SU-DHL-6 (cell line): ENCODE results near the gene MRFAP1L1.

Source experiments
- H2AFZ ChIP-seq: fragments of 200-600 bp; sonication (generic); 2 replicates; pipeline ENCODE4 v1.6.1; 2014; ENCODE audit warnings: low read depth, mild to moderate bottlenecking, moderate library complexity, mixed read lengths, antibody characterized with exemption, low read length; ENCODE audit not compliant: severe bottlenecking
- H3F3A ChIP-seq: fragments of 200-600 bp; shearing (Covaris generic); 2 replicates; pipeline ENCODE4 v1.6.0; 2016; ENCODE audit warnings: antibody characterized with exemption, mild to moderate bottlenecking; ENCODE audit not compliant: insufficient read depth
- H3K27ac ChIP-seq: fragments of 200-600 bp; sonication (generic); 2 replicates; pipeline ENCODE4 v1.5.1; 2016; ENCODE audit warnings: low read depth, mild to moderate bottlenecking, low read length, moderate library complexity, mixed read lengths
- H3K27me3 ChIP-seq: fragments of 200-600 bp; sonication (generic), shearing (Covaris generic); 2 replicates; pipeline ENCODE4 v1.6.0; 2014; ENCODE audit warnings: mild to moderate bottlenecking, low read length
- H3K36me3 ChIP-seq: fragments of 200-600 bp; sonication (generic); 2 replicates; pipeline ENCODE4 v1.6.1; 2014; ENCODE audit warnings: mild to moderate bottlenecking, low read length, mixed read lengths
- H3K4me2 ChIP-seq: fragments of 300-600, 200-600 bp; shearing (Covaris generic), sonication (generic); 2 replicates; pipeline ENCODE4 v1.6.0; 2014; ENCODE audit warnings: low read length, low read depth, mild to moderate bottlenecking; ENCODE audit not compliant: poor library complexity, severe bottlenecking
- H3K4me3 ChIP-seq: fragments of 200-600 bp; sonication (generic); 2 replicates; pipeline ENCODE4 v1.5.1; 2014; ENCODE audit warnings: antibody characterized with exemption, low read length, mild to moderate bottlenecking, mixed read lengths; ENCODE audit not compliant: insufficient read depth, poor library complexity, severe bottlenecking
- H3K79me2 ChIP-seq: fragments of 200-600 bp; sonication (generic); 2 replicates; pipeline ENCODE4 v1.6.1; 2014; ENCODE audit warnings: mild to moderate bottlenecking, low read length, moderate library complexity; ENCODE audit not compliant: insufficient read depth
- H3K9ac ChIP-seq: fragments of 200-600 bp; sonication (generic); 2 replicates; pipeline ENCODE4 v1.7.0; 2014; ENCODE audit warnings: mild to moderate bottlenecking, low read length
- H3K9me2 ChIP-seq: fragments of 200-600 bp; sonication (generic); replicated peaks from 2 replicates; pipeline ENCODE4 v1.6.1; 2014; ENCODE audit warnings: low read length; ENCODE audit not compliant: insufficient read depth
- H3K9me3 ChIP-seq: fragments of 200-600 bp; sonication (generic); 2 replicates; pipeline ENCODE4 v1.6.1; 2014; ENCODE audit warnings: low read length, mixed read lengths; ENCODE audit not compliant: insufficient read depth
- H4K20me1 ChIP-seq: fragments of 200-600 bp; sonication (generic); 2 replicates; pipeline ENCODE4 v1.6.1; 2014; ENCODE audit warnings: low read depth, mild to moderate bottlenecking, antibody characterized with exemption, low read length, moderate library complexity, mixed read lengths
- EZH2phosphoT487 ChIP-seq: fragments of 200-600 bp; sonication (generic), shearing (Covaris generic); conservative IDR thresholded peaks from 2 replicates; pipeline ENCODE4 v1.6.1; 2018; ENCODE audit warnings: mild to moderate bottlenecking, antibody characterized with exemption, low read length, moderate library complexity, mixed read lengths
- TF ChIP-seq, protein P1 (sequence below): fragments of 200-600 bp; sonication (generic); IDR thresholded peaks from one replicate; pipeline ENCODE4 v1.5.1; 2017; ENCODE audit warnings: antibody characterized with exemption, mild to moderate bottlenecking, low read length, moderate library complexity; ENCODE audit not compliant: insufficient read depth, poor library complexity, severe bottlenecking

Gene MRFAP1L1

DNA sequence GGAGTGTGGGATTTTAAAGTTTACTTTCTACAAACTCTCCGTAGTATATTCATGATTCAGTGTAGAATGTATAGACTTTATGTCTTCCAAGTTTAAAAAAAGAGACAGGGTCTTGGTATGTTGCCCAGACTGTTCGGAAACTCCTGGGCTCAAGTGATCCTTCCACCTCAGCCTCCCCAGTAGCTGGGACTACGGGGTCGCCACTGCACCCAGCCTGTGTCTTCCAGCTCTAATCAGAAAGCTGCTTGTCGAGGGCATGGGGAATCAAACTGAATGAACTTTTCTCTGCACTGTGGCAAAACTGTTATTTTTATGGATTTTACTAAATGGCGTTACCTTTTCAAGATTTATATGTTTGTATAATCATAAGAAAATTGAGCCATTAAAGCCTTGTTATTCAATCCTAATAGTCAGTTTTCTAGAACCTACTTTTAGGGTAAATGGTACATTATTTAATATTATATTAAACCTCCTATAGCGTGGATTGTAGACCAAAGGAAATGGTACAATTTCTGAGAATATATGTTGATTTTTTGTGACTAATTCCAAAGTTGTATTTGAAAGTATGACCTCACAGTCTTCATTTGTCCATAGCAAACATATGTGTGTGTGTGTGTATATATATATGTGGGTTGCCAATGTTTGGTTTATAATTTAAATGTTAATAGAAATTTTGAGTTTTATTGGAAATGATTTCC lies 7.4 kb upstream of the MRFAP1L1 start:
- peaks cover 8% of the 10 kb centered on the region; the same call in 1 of the 2 replicates for H3F3A ChIP-seq
- no peaks in the 10 kb centered on the region for H3K27me3 ChIP-seq

DNA sequence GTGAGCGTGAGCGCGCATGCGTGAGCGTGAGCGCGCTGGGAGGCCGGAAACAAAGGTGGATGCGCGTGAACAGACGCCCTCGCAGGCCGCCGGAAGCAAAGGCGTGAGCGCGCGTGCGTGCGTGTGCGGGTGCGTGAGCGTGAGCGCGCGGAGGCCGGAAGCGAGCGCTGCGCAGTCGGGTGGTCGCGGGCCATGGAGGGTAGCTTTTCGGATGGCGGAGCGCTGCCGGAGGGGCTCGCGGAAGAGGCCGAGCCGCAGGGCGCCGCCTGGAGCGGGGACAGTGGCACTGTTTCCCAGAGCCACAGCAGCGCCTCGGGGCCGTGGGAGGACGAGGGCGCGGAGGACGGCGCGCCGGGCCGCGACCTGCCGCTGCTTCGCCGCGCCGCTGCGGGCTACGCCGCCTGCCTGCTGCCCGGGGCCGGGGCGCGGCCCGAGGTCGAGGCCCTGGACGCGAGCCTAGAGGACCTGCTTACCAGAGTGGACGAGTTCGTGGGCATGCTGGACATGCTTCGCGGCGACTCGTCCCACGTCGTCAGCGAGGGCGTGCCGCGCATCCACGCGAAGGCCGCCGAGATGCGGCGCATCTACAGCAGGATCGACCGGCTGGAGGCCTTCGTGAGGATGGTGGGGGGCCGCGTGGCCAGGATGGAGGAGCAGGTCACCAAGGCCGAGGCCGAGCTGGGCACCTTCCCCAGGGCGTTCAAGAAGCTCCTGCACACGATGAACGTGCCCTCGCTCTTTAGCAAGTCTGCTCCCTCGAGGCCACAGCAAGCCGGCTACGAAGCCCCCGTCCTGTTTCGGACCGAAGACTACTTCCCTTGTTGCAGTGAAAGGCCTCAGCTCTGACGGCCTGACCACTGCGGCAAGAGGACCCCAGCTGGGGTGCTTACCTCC lies 6.6 kb upstream of the MRFAP1L1 start, which contains the start of gene BLOC1S4:
BLOC1S4 (plus strand) TSS at position 157 of the 894 bp plus-strand sequence; CDS start at position 193, 36 bp downstream.
- Histone ChIP-seq H3K4me2 (peak within 1 kb of the TSS; percentile 70), H2AFZ (peak within 1 kb of the TSS; percentile 81), H3K79me2 (peaks cover 18% of the 10 kb centered on the region), H3F3A (peaks cover 8% of the 10 kb centered on the region; the same call in 1 of the 2 replicates), H3K9me3 (no peaks in the 10 kb centered on the region), H3K4me3 (peak within 1 kb of the TSS; percentile 54), H3K36me3 (no peaks in the 10 kb centered on the region), H3K27ac (peak within 1 kb of the TSS; percentile 39; the same call in 1 of the 2 replicates), H3K9me2 (no peaks in the 10 kb centered on the region), H4K20me1 (no peaks in the 10 kb centered on the region), H3K27me3 (no peaks in the 10 kb centered on the region), H3K9ac (peak within 1 kb of the TSS; percentile 69)
- no peak for TF ChIP-seq EZH2phosphoT487
- TF ChIP-seq, protein P1, sequence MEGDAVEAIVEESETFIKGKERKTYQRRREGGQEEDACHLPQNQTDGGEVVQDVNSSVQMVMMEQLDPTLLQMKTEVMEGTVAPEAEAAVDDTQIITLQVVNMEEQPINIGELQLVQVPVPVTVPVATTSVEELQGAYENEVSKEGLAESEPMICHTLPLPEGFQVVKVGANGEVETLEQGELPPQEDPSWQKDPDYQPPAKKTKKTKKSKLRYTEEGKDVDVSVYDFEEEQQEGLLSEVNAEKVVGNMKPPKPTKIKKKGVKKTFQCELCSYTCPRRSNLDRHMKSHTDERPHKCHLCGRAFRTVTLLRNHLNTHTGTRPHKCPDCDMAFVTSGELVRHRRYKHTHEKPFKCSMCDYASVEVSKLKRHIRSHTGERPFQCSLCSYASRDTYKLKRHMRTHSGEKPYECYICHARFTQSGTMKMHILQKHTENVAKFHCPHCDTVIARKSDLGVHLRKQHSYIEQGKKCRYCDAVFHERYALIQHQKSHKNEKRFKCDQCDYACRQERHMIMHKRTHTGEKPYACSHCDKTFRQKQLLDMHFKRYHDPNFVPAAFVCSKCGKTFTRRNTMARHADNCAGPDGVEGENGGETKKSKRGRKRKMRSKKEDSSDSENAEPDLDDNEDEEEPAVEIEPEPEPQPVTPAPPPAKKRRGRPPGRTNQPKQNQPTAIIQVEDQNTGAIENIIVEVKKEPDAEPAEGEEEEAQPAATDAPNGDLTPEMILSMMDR, result no peak

More for the DNA sequence above, 7.4 kb upstream of the MRFAP1L1 start:
- Histone ChIP-seq H3K79me2 (peaks cover 18% of the 10 kb centered on the region), H3K9me3 (no peaks in the 10 kb centered on the region), H3K36me3 (no peaks in the 10 kb centered on the region), H2AFZ (no peak overlapping the region), H3K4me2 (peak overlapping the region; percentile 70), H4K20me1 (no peaks in the 10 kb centered on the region), H3K9me2 (no peaks in the 10 kb centered on the region), H3K9ac (peak overlapping the region; percentile 69), H3K27ac (no peak overlapping the region), H3K4me3 (peak overlapping the region; percentile 54)
- TF ChIP-seq, protein P1, result no peak
- TF ChIP-seq EZH2phosphoT487, result no peak

DNA sequence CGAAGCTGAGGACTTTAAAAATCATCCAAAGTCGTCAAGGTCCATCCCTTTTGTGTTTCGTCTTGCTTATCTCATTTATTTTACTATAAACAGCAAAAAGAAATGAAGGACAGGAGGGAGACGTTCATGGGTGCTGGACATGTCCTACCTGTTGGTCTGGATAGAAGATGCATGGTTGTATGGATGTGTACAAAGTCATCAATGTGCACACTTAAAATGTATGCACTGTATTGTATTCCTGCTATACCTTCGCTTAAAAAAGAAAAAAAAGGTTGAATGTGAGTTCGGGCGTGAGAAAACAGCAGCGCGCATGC lies 6.0 kb upstream of the MRFAP1L1 start:
- no peaks in the 10 kb centered on the region for H3K9me2 ChIP-seq
- H3K9ac ChIP-seq, result peak overlapping the region; percentile 69
- TF ChIP-seq EZH2phosphoT487, result no peak
- TF ChIP-seq, protein P1, result no peak
- no peaks in the 10 kb centered on the region for H3K9me3 ChIP-seq
- no peak overlapping the region for H3K27ac ChIP-seq
- H4K20me1 ChIP-seq, result no peaks in the 10 kb centered on the region
- H3K4me3 ChIP-seq, result peak overlapping the region; percentile 38
- no peaks in the 10 kb centered on the region; the same call in 1 of the 2 replicates for H3K36me3 ChIP-seq
- peaks cover 8% of the 10 kb centered on the region; the same call in 1 of the 2 replicates for H3F3A ChIP-seq
- no peaks in the 10 kb centered on the region for H3K27me3 ChIP-seq
- H3K79me2 ChIP-seq, result peaks cover 18% of the 10 kb centered on the region
- peak overlapping the region; percentile 81 for H2AFZ ChIP-seq
- H3K4me2 ChIP-seq, result peak overlapping the region; percentile 64
